IPS DF 6.9 (cell line): Measurements from ENCODE around the gene CCDC85C.

Experiments
- DNase-seq: peaks from one replicate; pipeline ENCODE4 v3.0.0-alpha.2; 2013; ENCODE audit warnings: low read depth, low spot score
- H3K27ac ChIP-seq: one replicate; pipeline ENCODE4 v1.5.1; 2013; ENCODE audit warnings: low read length, control low read depth
- H3K27me3 ChIP-seq: 2 replicates; pipeline ENCODE4 v1.6.1; 2013; ENCODE audit warnings: mild to moderate bottlenecking, low read length; ENCODE audit not compliant: control insufficient read depth, insufficient read depth
- H3K36me3 ChIP-seq: 2 replicates; pipeline ENCODE4 v1.6.1; 2013; ENCODE audit warnings: low read length; ENCODE audit not compliant: control insufficient read depth, insufficient read depth
- H3K4me1 ChIP-seq: 2 replicates; pipeline ENCODE4 v1.6.1; 2013; ENCODE audit warnings: low read length; ENCODE audit not compliant: control insufficient read depth, insufficient read depth
- H3K4me3 ChIP-seq: 2 replicates; pipeline ENCODE4 v1.5.1; 2013; ENCODE audit warnings: mild to moderate bottlenecking, low read length
- H3K9me3 ChIP-seq: 2 replicates; pipeline ENCODE4 v1.6.1; 2013; ENCODE audit warnings: low read length, inconsistent platforms; ENCODE audit not compliant: control insufficient read depth, insufficient read depth
- WGBS: extraction: QIAGEN DNeasy Blood & Tissue Kit; methylation state at CpG from one replicate; pipeline ENCODE4 v1.1.7; 2013; ENCODE audit warnings: mixed read lengths, missing lambda C conversion rate; ENCODE audit not compliant: insufficient read length, insufficient coverage; 5-methylcytosine and 5-hydroxymethylcytosine counted together

The CCDC85C gene

GRCh38 chr14:99513183-99513694 lies 90.8 kb downstream of the CCDC85C start:
- Histone ChIP-seq H3K4me3 (no peak overlapping the region), H3K9me3 (no peaks in the 10 kb centered on the region), H3K27ac (no peak overlapping the region), H3K27me3 (no peaks in the 10 kb centered on the region), H3K4me1 (peaks cover 3% of the 10 kb centered on the region), H3K36me3 (peaks cover 16% of the 10 kb centered on the region)
- WGBS, result no CpG with 5 or more reads among the region's 15 CpGs
- no peak for DNase-seq

- peaks cover 2% of the 10 kb centered on the region for H3K4me1 ChIP-seq
- H3K27me3 ChIP-seq, result no peaks in the 10 kb centered on the region
- DNase-seq, result no peak
- no CpG with 5 or more reads among the region's 16 CpGs for WGBS
- no peaks in the 10 kb centered on the region for H3K9me3 ChIP-seq
- no peak overlapping the region for H3K4me3 ChIP-seq
- peaks cover 20% of the 10 kb centered on the region for H3K36me3 ChIP-seq
- H3K27ac ChIP-seq, result no peak overlapping the region
Measured at GRCh38 chr14:99512571-99513182, 91.3 kb downstream of the CCDC85C start.

- H3K27me3 ChIP-seq, result no peaks in the 10 kb centered on the region
- peaks cover 2% of the 10 kb centered on the region for H3K4me1 ChIP-seq
- H3K27ac ChIP-seq, result no peak overlapping the region
- no CpG with 5 or more reads among the region's 10 CpGs for WGBS
- no peak for DNase-seq
- H3K36me3 ChIP-seq, result peaks cover 24% of the 10 kb centered on the region
- H3K9me3 ChIP-seq, result no peaks in the 10 kb centered on the region
- no peak overlapping the region for H3K4me3 ChIP-seq
Measured at GRCh38 chr14:99512110-99512449, 91.9 kb downstream of the CCDC85C start.

- Histone ChIP-seq H3K36me3 (peaks cover 26% of the 10 kb centered on the region), H3K4me1 (peaks cover 2% of the 10 kb centered on the region), H3K27me3 (no peaks in the 10 kb centered on the region), H3K9me3 (no peaks in the 10 kb centered on the region), H3K4me3 (no peak overlapping the region), H3K27ac (no peak overlapping the region)
- no peak for DNase-seq
- WGBS, result no CpG with 5 or more reads among the region's 12 CpGs
Measured at GRCh38 chr14:99511421-99512109, 92.4 kb downstream of the CCDC85C start.

- H3K27me3 ChIP-seq, result no peaks in the 10 kb centered on the region
- H3K36me3 ChIP-seq, result peaks cover 30% of the 10 kb centered on the region
- DNase-seq, result no peak
- no CpG with 5 or more reads among the region's 15 CpGs for WGBS
- H3K9me3 ChIP-seq, result no peaks in the 10 kb centered on the region
- no peak overlapping the region for H3K27ac ChIP-seq
- peaks cover 2% of the 10 kb centered on the region for H3K4me1 ChIP-seq
- no peak overlapping the region for H3K4me3 ChIP-seq
Measured at GRCh38 chr14:99510556-99511139, 93.4 kb downstream of the CCDC85C start.

GRCh38 chr14:99509871-99510555 lies 94.0 kb downstream of the CCDC85C start:
- H3K4me1 ChIP-seq, result peaks cover 2% of the 10 kb centered on the region
- no peak overlapping the region for H3K4me3 ChIP-seq
- WGBS, result no CpG with 5 or more reads among the region's 27 CpGs
- H3K27me3 ChIP-seq, result no peaks in the 10 kb centered on the region
- H3K27ac ChIP-seq, result no peak overlapping the region
- DNase-seq, result no peak
- H3K36me3 ChIP-seq, result peaks cover 30% of the 10 kb centered on the region
- H3K9me3 ChIP-seq, result no peaks in the 10 kb centered on the region

- no peaks in the 10 kb centered on the region for H3K27me3 ChIP-seq
- peaks cover 28% of the 10 kb centered on the region for H3K36me3 ChIP-seq
- H3K4me3 ChIP-seq, result no peak overlapping the region
- no peaks in the 10 kb centered on the region for H3K9me3 ChIP-seq
- no peak overlapping the region for H3K27ac ChIP-seq
- no peak for DNase-seq
- no CpG with 5 or more reads among the region's 23 CpGs for WGBS
- peaks cover 2% of the 10 kb centered on the region for H3K4me1 ChIP-seq
Measured at GRCh38 chr14:99508896-99509629, 94.9 kb downstream of the CCDC85C start.

GRCh38 chr14:99507860-99508640 lies 96.0 kb downstream of the CCDC85C start:
- Histone ChIP-seq H3K27me3 (no peaks in the 10 kb centered on the region), H3K4me1 (peaks cover 2% of the 10 kb centered on the region), H3K9me3 (no peaks in the 10 kb centered on the region), H3K36me3 (peaks cover 28% of the 10 kb centered on the region), H3K4me3 (no peak overlapping the region), H3K27ac (no peak overlapping the region)
- WGBS, result no CpG with 5 or more reads among the region's 13 CpGs
- no peak for DNase-seq

- no peak for DNase-seq
- no CpG with 5 or more reads among the region's 6 CpGs for WGBS
- Histone ChIP-seq H3K9me3 (no peaks in the 10 kb centered on the region), H3K4me1 (peaks cover 2% of the 10 kb centered on the region), H3K27ac (no peak overlapping the region), H3K27me3 (no peaks in the 10 kb centered on the region), H3K4me3 (no peak overlapping the region), H3K36me3 (peaks cover 28% of the 10 kb centered on the region)
Measured at GRCh38 chr14:99506276-99506675, 97.7 kb downstream of the CCDC85C start.
